ENCODE measurements around the gene OBSL1. TPM values are rescaled to one million over a fixed set of nuclear protein-coding genes. Genes with fewer than 3 reads are reported as not detected.

Gene OBSL1
- polyA plus RNA-seq, 3 donors from 2014 or later = 0.53 TPM; not detected in 2

DNA sequence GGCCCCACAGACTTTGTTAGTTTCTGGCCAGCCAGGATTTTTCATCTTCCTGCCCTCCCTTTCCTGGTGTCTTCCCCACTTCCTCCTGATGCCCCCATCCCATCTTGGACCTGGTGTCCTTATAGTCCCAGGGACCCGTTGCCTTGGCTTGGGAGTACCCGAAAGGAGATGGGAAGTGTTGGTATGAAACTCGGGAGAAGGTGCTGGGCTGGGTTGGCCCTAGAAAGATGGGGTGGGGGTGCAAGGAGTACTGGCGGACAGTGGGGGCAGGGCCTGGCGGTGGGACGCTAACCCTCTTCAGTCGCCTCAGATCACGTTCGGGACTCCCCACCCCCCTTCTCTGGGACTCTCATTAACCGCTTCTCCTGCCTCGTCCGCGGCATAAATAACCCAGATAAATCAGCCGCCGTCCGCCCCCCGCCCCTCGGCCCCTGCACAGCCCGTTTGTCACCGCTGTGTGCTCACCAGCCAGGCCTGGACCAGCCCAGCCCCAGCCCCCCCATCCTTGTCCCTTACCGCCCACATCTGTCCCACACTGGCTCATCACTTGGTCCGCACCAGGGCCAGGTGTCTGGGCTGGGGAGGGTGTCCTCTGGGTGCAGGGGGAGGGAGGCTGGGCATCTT lies 60.7 kb downstream of the OBSL1 start:
- no peak for DNase-seq
- peaks cover 0 to 3% (median 0%) of the 10 kb centered on the region in 6 donors for H3K9me3 Mint-ChIP-seq
- H3K4me3 Mint-ChIP-seq = peak overlapping the region in 1 of 5 donors; percentile 63
- H3K27ac Mint-ChIP-seq = no peak overlapping the region
- H3K4me1 Mint-ChIP-seq = peaks cover 9 to 10% of the 10 kb centered on the region in 2 donors
- H3K36me3 Mint-ChIP-seq = peaks cover 5 to 10% (median 5%) of the 10 kb centered on the region in 3 donors
- peaks cover 10 to 26% (median 16%) of the 10 kb centered on the region in 3 donors for H3K27me3 Mint-ChIP-seq (ENCODE audit: low read depth in 3 of 3)

DNA sequence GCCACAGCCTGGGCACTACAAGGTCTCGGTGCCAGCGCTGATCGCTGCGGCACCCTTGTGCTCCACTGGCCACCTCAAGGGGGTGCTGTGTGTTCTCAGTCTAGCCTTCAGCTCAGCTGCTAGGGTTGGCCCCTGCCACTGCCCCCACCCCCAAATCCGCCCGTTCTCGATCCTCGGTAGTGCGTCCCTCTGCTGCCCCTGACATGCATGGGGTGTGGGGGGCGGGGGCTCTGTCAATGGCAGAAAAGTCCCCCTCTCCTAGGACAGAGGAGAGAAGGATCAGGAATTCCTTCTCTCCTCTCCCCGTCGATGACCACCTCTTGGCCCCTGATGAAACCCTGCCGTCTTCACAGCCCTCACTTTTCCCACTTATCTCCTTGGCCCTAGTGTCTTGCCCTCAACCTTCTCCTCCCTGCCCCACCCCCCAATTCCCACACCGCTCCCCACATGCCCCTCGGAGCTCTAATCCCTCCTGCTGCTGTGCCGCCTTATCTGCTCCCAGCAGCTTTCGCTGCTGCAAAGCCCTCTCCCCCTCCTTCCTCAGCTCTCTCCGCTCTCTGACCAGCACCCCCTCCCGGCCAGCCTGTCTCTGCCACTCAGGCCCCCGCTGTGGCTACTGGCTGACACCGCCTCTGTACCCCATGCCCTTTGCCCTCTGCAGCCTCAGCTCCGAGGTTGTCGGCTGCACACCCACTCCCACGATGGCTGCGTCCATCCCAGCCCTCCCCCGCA lies 61.4 kb downstream of the OBSL1 start:
- peaks cover 0 to 3% (median 0%) of the 10 kb centered on the region in 6 donors for H3K9me3 Mint-ChIP-seq
- no peak overlapping the region for H3K27ac Mint-ChIP-seq
- H3K4me3 Mint-ChIP-seq = peak overlapping the region; percentile 3 to 63 (median 34)
- H3K27me3 Mint-ChIP-seq (ENCODE audit: low read depth in 3 of 3) = peaks cover 10 to 24% (median 14%) of the 10 kb centered on the region in 3 donors
- peaks cover 9 to 10% of the 10 kb centered on the region in 2 donors for H3K4me1 Mint-ChIP-seq
- peaks cover 5 to 10% (median 5%) of the 10 kb centered on the region in 3 donors for H3K36me3 Mint-ChIP-seq
- peak; percentile 17 to 25 (median 21) for DNase-seq

DNA sequence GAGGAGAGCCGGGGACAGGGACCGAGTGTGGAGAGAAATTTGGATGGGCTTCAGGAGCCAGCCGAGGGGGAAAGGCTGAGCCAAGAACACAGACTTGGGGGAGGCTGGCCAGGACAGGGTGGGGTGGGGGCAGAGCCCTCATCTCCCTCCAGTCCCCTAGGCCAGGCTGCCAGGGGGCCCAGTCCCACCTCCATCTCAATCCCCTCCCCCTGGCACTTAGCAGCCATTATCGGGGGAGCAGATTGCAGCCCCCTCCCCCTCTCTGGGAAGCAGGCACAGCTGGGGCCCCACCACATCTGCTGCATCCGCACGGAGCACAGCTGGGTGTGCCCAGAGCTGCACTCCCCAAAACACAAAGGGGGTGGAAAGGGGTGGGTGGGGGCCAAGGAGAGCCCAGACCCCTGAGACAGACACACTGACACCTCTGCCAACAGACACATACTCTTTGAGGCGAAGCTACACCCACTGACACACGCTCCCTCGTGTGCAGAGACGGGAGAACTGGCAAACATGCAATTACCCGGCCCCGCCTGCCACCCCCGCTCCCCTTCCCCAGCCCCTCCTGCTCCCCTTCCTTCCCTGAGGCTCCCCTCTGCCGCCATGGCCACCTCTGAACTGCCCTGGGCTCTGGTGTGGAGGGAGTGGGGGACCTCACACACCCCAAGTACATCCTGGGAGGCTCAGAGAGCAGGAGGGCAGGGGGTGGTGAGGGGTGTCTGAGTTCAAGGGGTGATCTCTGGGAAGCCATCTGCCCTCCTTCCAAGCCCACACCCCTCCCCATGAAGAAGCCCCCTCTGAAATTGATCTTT lies 62.2 kb downstream of the OBSL1 start:
- Mint-ChIP-seq H3K27me3 (ENCODE audit: low read depth in 3 of 3) (peaks cover 10 to 23% (median 14%) of the 10 kb centered on the region in 3 donors), H3K36me3 (peaks cover 12 to 17% (median 12%) of the 10 kb centered on the region in 3 donors), H3K4me1 (peaks cover 9 to 10% of the 10 kb centered on the region in 2 donors), H3K27ac (no peak overlapping the region), H3K4me3 (peak overlapping the region in 3 of 5 donors; percentile 3 to 63 (median 34)), H3K9me3 (peaks cover 0 to 3% (median 0%) of the 10 kb centered on the region in 6 donors)
- DNase-seq = no peak

DNA sequence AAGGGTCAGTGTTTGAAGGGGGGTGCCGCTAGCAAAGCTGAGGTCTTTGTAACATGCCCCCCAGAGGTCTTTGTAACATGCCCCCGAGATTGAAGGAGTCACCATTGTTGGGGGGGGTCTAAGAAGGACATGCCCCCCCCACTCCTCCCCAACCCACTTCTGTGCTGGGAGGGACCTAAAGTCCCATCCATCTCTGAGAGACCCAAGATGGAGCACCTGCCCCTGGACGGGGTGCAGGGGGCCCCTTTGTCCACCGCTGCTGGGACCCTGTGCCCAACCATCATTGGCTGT lies 63.0 kb downstream of the OBSL1 start:
- H3K36me3 Mint-ChIP-seq = peaks cover 20 to 21% (median 20%) of the 10 kb centered on the region in 3 donors
- H3K4me1 Mint-ChIP-seq = peaks cover 9 to 10% of the 10 kb centered on the region in 2 donors
- no peaks in the 10 kb centered on the region for H3K9me3 Mint-ChIP-seq
- H3K27ac Mint-ChIP-seq = no peak overlapping the region
- DNase-seq = no peak
- peaks cover 10 to 23% (median 12%) of the 10 kb centered on the region in 3 donors for H3K27me3 Mint-ChIP-seq (ENCODE audit: low read depth in 3 of 3)
- no peak overlapping the region for H3K4me3 Mint-ChIP-seq

DNA sequence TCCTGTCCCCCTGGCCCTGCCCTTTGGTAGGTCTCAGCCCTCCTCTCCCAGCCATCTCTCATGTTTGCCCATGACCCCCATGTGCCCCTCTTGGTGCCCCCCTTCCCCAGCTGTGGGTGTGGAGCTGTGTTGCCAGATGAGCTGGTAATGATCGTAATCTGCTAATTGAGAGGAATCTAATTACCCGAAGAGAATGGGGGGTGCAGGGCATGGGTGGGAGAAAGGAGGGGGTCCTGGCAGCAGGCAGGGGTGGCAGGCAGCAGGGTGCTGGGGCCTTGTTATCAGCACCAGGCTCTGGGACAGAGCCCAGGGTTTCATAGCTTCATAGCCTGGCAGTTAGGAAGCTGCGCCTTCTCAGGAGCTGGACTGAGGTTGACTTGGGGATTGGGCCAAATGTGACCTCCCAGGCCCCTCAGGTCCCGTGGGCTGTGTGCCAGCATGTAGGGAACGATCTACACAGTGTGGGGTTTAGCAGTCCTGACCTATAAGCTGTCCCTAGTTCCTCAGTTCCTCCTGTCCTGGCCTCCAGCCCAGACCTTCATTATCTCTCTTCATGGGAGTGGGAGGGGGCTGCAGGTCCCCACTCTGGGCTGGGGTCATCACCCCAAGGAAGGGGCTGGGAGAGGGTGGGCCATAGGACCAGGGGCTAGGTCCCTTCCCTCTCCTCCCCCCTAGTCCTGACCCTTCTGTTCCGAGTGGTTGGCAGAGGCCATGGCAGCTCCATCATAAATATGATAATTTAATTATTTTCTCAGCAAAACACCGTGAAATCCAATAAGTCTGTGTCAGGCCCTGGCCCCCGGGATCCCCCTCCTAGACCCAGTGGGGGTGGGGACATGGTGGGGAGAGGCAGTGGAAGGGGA lies 63.5 kb downstream of the OBSL1 start:
- H3K4me3 Mint-ChIP-seq = no peak overlapping the region
- H3K36me3 Mint-ChIP-seq = peaks cover 20 to 22% (median 21%) of the 10 kb centered on the region in 3 donors

DNA sequence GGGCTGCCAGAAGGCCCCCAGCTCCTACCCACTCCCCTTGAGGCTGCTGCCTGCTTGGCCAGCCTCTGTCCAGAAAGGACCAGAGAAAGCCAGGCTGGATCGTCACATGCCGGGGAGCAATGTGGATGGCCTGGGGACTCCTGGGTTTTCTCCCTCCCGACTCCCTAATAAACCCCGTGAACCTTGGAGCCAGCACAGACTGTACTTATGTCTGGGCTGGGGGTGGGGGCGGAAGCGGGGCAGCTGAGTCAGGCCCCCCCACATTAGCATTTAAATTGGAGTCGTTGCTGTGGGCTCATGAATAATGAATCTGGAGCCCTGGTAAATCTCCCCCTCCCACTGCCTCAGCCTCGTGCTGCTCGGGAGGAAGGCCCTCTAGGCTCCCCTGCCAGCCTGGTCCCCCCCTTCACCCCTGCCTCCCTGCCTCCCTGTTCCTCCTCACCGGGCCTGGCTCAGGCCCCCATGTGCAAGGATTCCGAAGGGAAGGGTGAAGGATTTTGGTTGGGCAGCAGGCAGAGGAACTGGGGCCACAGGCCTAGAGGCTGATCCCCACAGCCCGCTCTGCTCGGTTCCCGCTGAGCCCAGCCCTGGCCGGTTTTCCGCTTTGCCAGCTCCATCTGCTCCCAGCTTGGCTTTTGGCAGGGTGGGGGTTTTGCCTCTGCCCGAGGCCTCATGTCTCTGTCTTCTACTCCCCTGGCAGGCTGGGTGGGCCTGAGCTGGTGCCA lies 64.4 kb downstream of the OBSL1 start:
- H3K36me3 Mint-ChIP-seq = peaks cover 20 to 25% (median 22%) of the 10 kb centered on the region in 3 donors
- no peak for DNase-seq
- peaks cover 6 to 16% (median 12%) of the 10 kb centered on the region in 3 donors for H3K27me3 Mint-ChIP-seq (ENCODE audit: low read depth in 3 of 3)
- H3K9me3 Mint-ChIP-seq = no peaks in the 10 kb centered on the region
- H3K4me3 Mint-ChIP-seq = no peak overlapping the region
- peaks cover 9 to 10% of the 10 kb centered on the region in 2 donors for H3K4me1 Mint-ChIP-seq
- no peak overlapping the region for H3K27ac Mint-ChIP-seq

More for the DNA sequence above, 63.5 kb downstream of the OBSL1 start:
- H3K27me3 Mint-ChIP-seq (ENCODE audit: low read depth in 3 of 3) = peaks cover 8 to 20% (median 10%) of the 10 kb centered on the region in 3 donors
- H3K27ac Mint-ChIP-seq = no peak overlapping the region
- no peaks in the 10 kb centered on the region for H3K9me3 Mint-ChIP-seq
- peaks cover 9 to 10% of the 10 kb centered on the region in 2 donors for H3K4me1 Mint-ChIP-seq
- no peak for DNase-seq

DNA sequence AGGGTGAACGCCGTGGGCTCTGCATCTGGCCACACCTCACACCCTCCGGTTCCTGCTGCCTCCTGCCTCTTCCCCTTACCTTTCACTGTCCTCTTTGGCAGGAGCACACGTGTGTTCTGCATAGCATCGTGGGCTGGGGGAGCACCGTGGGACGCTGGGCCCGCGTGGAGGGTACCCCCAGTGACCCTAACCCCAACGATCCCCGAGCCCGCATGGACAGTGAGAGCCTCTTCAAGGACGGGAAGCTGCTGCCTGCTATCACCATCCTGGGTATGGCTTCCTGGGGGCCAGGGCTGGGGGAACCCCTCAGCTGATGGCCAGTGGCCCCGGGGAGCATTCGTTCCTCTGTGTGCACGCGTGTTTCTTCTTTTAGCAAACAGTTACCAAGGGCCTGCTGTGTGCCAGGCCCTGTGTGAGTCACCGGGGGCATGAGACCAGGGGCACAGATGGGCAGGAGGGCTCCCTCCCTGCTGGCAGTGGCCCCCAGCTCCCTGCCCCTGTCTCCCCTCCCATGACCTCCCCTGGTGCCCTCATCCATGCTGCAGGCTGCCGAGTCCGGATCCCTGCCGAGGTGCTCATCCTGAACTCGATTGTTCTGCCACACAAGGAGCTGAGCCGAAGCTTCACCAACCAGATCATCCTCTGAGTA lies 65.1 kb downstream of the OBSL1 start:
- H3K36me3 Mint-ChIP-seq = peaks cover 20 to 25% (median 22%) of the 10 kb centered on the region in 3 donors
- no peak overlapping the region for H3K27ac Mint-ChIP-seq
- DNase-seq = no peak
- no peaks in the 10 kb centered on the region for H3K9me3 Mint-ChIP-seq
- no peak overlapping the region for H3K4me3 Mint-ChIP-seq
- peaks cover 9 to 10% of the 10 kb centered on the region in 2 donors for H3K4me1 Mint-ChIP-seq
- peaks cover 6 to 13% (median 10%) of the 10 kb centered on the region in 3 donors for H3K27me3 Mint-ChIP-seq (ENCODE audit: low read depth in 3 of 3)

DNA sequence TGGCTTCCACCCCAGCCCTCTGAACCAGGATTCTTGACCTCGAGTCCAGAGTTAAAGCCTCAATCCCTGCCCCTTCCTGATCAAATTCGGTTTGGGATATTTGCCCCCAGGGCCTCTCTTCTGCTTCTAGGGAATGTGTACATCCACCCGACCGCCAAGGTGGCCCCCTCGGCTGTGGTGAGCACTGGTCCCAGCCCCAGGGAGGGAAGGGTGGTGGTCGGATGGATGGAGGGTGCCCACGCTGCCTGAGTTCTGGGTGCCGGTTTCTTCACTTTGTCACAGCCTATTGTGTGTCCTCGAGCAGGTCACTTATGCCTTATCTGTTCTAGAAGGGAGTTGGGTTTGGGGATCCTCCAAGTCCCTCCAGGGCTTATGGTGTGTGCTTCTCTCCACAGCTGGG lies 65.8 kb downstream of the OBSL1 start:
- Mint-ChIP-seq H3K27me3 (ENCODE audit: low read depth in 3 of 3) (peaks cover 5 to 13% (median 6%) of the 10 kb centered on the region in 3 donors), H3K36me3 (peaks cover 20 to 25% (median 22%) of the 10 kb centered on the region in 3 donors), H3K4me1 (peaks cover 9 to 12% of the 10 kb centered on the region in 2 donors), H3K9me3 (no peaks in the 10 kb centered on the region), H3K27ac (no peak overlapping the region), H3K4me3 (no peak overlapping the region)
- DNase-seq = no peak

DNA sequence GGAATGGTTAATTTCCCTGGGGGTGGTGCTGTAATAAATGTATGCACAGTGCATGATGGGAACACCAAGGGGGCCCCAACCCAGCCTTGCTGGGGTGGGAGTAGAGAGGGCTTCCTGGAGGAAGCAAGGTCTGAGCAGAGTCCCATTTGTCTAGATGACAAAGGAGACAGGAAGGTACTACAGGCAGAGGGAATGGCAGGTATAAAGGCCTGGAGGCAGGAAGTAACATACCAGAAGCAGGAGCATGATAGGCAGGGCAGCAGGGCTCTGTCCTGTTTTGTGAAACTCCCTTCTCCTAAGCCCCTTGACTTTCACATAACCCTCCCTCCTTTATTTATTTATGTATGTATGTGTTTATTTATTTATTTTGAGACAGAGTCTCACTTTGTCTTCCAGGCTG lies 68.7 kb downstream of the OBSL1 start:
- Mint-ChIP-seq H3K27ac (no peak overlapping the region), H3K9me3 (no peaks in the 10 kb centered on the region), H3K4me3 (no peak overlapping the region)

DNA sequence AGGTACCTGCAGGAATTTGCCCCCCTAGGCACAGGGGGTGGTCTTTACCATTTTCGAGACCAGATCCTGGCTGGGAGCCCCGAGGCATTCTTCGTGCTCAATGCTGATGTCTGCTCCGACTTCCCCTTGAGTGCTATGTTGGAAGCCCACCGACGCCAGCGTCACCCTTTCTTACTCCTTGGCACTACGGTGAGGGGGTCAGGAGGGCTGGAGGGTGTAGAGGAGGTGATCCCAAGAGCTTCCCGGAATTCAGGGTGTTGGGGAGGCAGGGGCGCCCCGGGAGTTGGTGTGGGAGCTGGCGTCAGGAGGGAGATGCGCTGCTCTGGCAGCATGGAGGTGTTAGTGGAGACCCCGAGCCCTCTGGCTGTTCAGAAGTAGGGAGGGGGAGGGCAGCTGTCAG lies 69.5 kb downstream of the OBSL1 start:
- Mint-ChIP-seq H3K4me1 (peaks cover 27 to 36% of the 10 kb centered on the region in 2 donors), H3K27ac (no peak overlapping the region), H3K9me3 (peaks cover 0 to 2% (median 0%) of the 10 kb centered on the region in 6 donors), H3K4me3 (no peak overlapping the region), H3K27me3 (ENCODE audit: low read depth in 3 of 3) (peaks cover 5 to 10% (median 8%) of the 10 kb centered on the region in 3 donors), H3K36me3 (peaks cover 16 to 24% (median 20%) of the 10 kb centered on the region in 3 donors)
- DNase-seq = no peak

More for the DNA sequence above, 68.7 kb downstream of the OBSL1 start:
- no peak for DNase-seq
- H3K36me3 Mint-ChIP-seq = peaks cover 20 to 25% (median 20%) of the 10 kb centered on the region in 3 donors
- H3K27me3 Mint-ChIP-seq (ENCODE audit: low read depth in 3 of 3) = peaks cover 1 to 6% (median 6%) of the 10 kb centered on the region in 3 donors
- H3K4me1 Mint-ChIP-seq = peaks cover 22 to 32% of the 10 kb centered on the region in 2 donors
